HG02759 (cell line): Measurements from ENCODE around the gene CCNH.

ENCODE experiments used
- ATAC-seq: cut with Tn5 transposase; IDR thresholded peaks from one replicate; pipeline ENCODE4 v1.9.1; 2021; ENCODE audit warnings: mild to moderate bottlenecking, moderate library complexity; ENCODE audit not compliant: unreplicated experiment

CCNH gene

GRCh38 chr5:87361536-87362213 lies 51.1 kb downstream of the CCNH start:
- no peak for ATAC-seq

DNA sequence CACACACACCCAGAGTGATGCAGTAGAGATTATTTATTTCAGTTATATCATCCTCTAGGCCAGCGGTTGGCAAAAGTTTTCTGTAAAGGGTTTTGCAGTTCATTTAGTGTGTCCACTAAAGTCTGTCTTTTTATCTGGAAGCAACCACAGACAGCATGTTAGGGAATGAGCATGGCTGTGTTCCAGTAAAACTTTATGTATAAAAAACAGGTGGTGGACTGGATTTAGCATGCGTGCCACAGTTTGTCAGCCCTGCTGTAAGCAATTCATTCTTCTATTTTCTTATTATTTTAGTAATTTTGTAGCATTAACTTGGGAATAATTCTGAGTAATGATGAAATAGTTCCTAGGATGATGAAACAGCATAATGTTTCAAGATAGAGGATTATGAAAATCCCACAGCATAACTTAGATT lies 51.7 kb downstream of the CCNH start:
- ATAC-seq = no peak

DNA sequence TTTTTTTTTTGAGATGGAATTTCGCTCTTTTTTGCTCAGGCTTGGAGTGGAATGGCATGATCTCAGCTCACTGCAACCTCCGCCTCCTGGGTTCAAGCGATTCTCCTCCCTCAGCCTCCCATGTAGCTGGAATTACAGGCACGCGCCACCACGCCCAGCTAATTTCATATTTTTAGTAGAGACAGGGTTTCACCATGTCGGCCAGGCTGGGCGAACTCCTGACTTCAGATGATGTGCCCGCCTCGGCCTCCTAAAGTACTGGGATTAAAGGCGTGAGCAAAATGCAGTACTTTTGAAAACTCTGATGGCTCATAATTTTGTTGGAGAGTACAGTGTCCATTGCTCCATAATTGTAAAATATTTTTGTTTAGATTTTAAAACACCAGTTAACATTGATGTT lies 52.6 kb downstream of the CCNH start:
- no peak for ATAC-seq

DNA sequence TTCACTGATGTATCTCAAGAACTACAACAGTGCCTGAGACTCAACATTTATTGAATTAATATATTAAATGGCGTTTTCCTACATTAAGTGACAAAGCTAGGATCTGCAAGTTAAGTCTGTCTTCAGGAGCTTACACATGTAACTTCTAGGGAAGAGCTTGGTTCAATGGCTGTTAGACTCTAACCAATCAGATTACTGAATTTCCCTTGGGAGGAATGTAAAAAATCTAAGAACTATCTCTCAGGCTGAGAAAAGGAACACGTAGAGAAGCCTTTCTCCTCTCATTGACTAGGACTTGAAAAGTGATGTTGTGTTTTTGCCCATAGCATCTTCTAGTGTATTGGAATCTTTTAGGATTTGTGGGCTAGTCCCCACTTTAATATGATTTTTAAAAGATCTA lies 53.6 kb downstream of the CCNH start:
- ATAC-seq = no peak

GRCh38 chr5:87354496-87354895 lies 58.2 kb downstream of the CCNH start:
- peak; percentile 92 for ATAC-seq

DNA sequence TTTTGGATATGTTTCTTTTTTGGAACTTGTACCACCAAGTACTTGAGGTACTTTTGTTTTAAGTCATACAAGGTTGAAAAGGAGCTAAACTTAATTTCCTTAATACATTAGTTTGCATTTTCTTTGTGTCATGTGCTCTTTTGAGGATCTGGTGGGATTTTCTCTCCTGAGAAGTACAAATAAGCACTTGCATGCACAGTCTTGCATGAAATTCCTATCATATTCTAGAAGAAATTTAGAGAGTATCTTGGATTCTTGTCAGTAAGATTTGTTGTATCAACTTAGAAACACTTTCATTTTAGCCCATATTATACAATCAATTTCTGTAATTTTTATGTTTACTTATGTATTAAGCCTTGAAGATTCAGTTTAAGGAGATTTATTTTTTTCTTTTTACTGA lies 64.9 kb downstream of the CCNH start:
- no peak for ATAC-seq

DNA sequence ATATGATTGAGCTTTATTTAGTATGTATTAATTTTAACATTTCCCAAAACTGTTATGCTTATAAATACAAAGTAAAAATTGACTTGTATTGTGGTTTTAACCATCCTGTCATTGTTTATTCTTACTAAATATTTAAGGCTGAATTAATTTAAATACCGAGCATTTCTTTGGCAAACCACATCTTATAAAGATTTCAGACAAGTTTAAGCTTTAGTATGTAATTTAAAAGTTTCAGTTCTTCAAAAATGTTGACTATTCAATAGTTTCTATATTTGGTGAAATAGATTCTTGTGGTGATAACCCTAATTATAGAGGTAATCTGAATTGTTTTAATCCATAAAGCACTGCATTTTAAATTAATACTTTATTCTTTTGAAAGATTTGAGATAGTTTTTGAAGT lies 65.5 kb downstream of the CCNH start:
- no peak for ATAC-seq
